Right atrium auricular region (tissue), 2 donors: ENCODE measurements around the gene MICALL1. TPM values are rescaled to one million over a fixed set of nuclear protein-coding genes. Genes with fewer than 3 reads are reported as not detected.

Source experiments
- DNase-seq: peaks from one replicate; pipeline ENCODE4 v3.0.0-alpha.2; 2019; ENCODE audit warnings: low spot score
- H3K27ac ChIP-seq, 2 donors: fragments of 200-600 bp; sonication (generic); 1 replicate in 1 of 2; 2 replicates in 1 of 2; pipeline ENCODE4 v1.5.1; 2016 to 2019
- H3K27me3 ChIP-seq, 2 donors: fragments of 200-600 bp; sonication (generic); one replicate each; pipeline versions ENCODE4 v1.5.1 to v1.6.0; 2017 to 2019
- H3K36me3 ChIP-seq: fragments of 200-600 bp; sonication (generic); one replicate; pipeline ENCODE4 v1.5.1; 2016
- H3K4me1 ChIP-seq, 2 donors: fragments of 200-600 bp; sonication (generic); one replicate each; pipeline versions ENCODE4 v1.5.1 to v1.6.0; 2017 to 2019
- H3K4me3 ChIP-seq, 2 donors: fragments of 200-600 bp; sonication (generic); 1 replicate in 1 of 2; 2 replicates in 1 of 2; pipeline ENCODE4 v1.5.1; 2017 to 2019; ENCODE audit warnings: mild to moderate bottlenecking in 1 of 2, moderate library complexity in 1 of 2
- H3K9me3 ChIP-seq, 2 donors: fragments of 200-600 bp; sonication (generic); one replicate each; pipeline ENCODE4 v1.5.1; 2019
- total RNA-seq, 2 donors: library from RNA; depleted of rRNA; stranded (reverse); fragments of >200 nt; gene quantifications; one replicate each; pipeline ENCODE4 v1.1.0, GENCODE V29; 2016
- TF ChIP-seq, protein P1 (sequence below), 2 donors: fragments of 200-600 bp; sonication (generic); IDR thresholded peaks; one replicate each; pipeline ENCODE4 v1.5.1; 2019; ENCODE audit warnings: antibody characterized with exemption in 2 of 2

Gene MICALL1
- total RNA-seq, 2 donors from 2014 or later: 16.9 TPM

DNA sequence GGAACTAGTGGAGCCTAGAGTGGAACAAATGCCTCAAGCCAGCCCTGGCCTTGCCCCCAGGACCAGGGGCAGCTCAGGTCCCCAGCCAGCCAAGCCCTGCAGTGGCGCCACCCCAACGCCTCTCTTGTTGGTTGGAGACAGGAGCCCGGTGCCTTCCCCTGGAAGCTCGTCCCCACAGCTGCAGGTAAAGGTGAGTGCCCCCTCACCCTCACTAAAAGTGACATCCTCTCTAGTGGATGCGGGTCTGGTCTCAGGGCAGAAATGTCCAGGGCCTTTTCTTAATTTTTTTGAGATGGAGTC lies 21.5 kb downstream of the MICALL1 start:
- Histone ChIP-seq H3K27me3 (no peaks in the 10 kb centered on the region), H3K4me1 (peaks cover 0 to 13% of the 10 kb centered on the region in 2 donors), H3K27ac (no peak overlapping the region), H3K4me3 (no peak overlapping the region), H3K36me3 (peaks cover 53% of the 10 kb centered on the region), H3K9me3 (no peaks in the 10 kb centered on the region)
- DNase-seq: no peak
- TF ChIP-seq, protein P1, sequence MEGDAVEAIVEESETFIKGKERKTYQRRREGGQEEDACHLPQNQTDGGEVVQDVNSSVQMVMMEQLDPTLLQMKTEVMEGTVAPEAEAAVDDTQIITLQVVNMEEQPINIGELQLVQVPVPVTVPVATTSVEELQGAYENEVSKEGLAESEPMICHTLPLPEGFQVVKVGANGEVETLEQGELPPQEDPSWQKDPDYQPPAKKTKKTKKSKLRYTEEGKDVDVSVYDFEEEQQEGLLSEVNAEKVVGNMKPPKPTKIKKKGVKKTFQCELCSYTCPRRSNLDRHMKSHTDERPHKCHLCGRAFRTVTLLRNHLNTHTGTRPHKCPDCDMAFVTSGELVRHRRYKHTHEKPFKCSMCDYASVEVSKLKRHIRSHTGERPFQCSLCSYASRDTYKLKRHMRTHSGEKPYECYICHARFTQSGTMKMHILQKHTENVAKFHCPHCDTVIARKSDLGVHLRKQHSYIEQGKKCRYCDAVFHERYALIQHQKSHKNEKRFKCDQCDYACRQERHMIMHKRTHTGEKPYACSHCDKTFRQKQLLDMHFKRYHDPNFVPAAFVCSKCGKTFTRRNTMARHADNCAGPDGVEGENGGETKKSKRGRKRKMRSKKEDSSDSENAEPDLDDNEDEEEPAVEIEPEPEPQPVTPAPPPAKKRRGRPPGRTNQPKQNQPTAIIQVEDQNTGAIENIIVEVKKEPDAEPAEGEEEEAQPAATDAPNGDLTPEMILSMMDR (IDR thresholded peaks at IDR 0.05): no peak

- no peaks in the 10 kb centered on the region for H3K9me3 ChIP-seq
- H3K4me1 ChIP-seq: peaks cover 0 to 27% of the 10 kb centered on the region in 2 donors
- H3K27me3 ChIP-seq: no peaks in the 10 kb centered on the region
- no peak overlapping the region for H3K27ac ChIP-seq
- DNase-seq: no peak
- H3K4me3 ChIP-seq: no peak overlapping the region
- TF ChIP-seq, protein P1 (IDR thresholded peaks at IDR 0.05): no peak
- peaks cover 55% of the 10 kb centered on the region for H3K36me3 ChIP-seq
These were observed 23.3 kb downstream of the MICALL1 start for GRCh38 chr22:37929390-37929789.

GRCh38 chr22:37930270-37930951 lies 24.3 kb downstream of the MICALL1 start:
- Histone ChIP-seq H3K4me1 (peaks cover 0 to 29% of the 10 kb centered on the region in 2 donors), H3K4me3 (no peak overlapping the region), H3K36me3 (peaks cover 55% of the 10 kb centered on the region), H3K27me3 (no peaks in the 10 kb centered on the region), H3K27ac (no peak overlapping the region), H3K9me3 (no peaks in the 10 kb centered on the region)
- no peak for DNase-seq
- TF ChIP-seq, protein P1 (IDR thresholded peaks at IDR 0.05): no peak

- H3K9me3 ChIP-seq: no peaks in the 10 kb centered on the region
- peaks cover 0 to 29% of the 10 kb centered on the region in 2 donors for H3K4me1 ChIP-seq
- TF ChIP-seq, protein P1 (IDR thresholded peaks at IDR 0.05): no peak
- no peak overlapping the region for H3K4me3 ChIP-seq
- H3K27ac ChIP-seq: no peak overlapping the region
- DNase-seq: no peak
- no peaks in the 10 kb centered on the region for H3K27me3 ChIP-seq
- peaks cover 49% of the 10 kb centered on the region for H3K36me3 ChIP-seq
These were observed 24.9 kb downstream of the MICALL1 start for GRCh38 chr22:37930952-37931440.

GRCh38 chr22:37931893-37932389 lies 25.8 kb downstream of the MICALL1 start:
- peaks cover 0 to 29% of the 10 kb centered on the region in 2 donors for H3K4me1 ChIP-seq
- H3K36me3 ChIP-seq: peaks cover 40% of the 10 kb centered on the region
- H3K27ac ChIP-seq: no peak overlapping the region
- H3K9me3 ChIP-seq: no peaks in the 10 kb centered on the region
- H3K27me3 ChIP-seq: no peaks in the 10 kb centered on the region
- TF ChIP-seq, protein P1 (IDR thresholded peaks at IDR 0.05): no peak
- DNase-seq: no peak
- no peak overlapping the region for H3K4me3 ChIP-seq
